GM21526 (cell line): ENCODE measurements around the gene NPAS3.
A peak's percentile ranks its signal among the peaks of the same experiment; 100 is the strongest.

ENCODE experiments used
- ATAC-seq: cut with Tn5 transposase; IDR thresholded peaks from one replicate; pipeline ENCODE4 v1.9.1; 2021; ENCODE audit warnings: moderate library complexity; ENCODE audit not compliant: unreplicated experiment, low FRiP score

NPAS3 gene

DNA sequence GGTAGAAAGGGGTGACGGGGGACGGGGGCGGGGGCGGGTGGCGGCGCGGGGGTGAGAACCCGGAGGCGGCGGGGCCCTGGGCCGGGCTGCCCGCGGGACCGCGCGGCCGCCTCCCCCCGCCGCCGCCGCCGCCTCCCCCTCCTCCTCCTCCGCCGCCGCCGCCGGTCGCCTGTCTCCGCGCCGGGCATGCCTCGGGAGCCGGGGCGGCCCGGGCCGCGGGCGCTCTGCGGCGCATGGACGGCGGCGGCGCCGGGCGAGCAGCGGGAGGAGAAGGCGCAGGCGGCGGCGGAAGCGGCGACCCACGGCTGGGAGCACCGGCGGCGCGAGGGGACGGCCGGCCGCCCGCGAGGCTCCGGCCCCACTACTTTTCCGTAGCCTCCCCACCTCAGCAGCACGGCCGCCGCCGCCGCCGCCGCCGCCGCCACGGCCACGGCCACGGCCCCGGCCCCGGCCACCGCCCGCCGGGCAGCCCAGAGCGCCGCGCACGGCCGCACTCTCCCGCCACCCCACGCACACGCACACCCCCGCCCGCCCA is at the start of gene NPAS3:
Gene NPAS3, plus strand, starts transcription at position 161 of the 535 bp plus-strand sequence.
- no peak for ATAC-seq

DNA sequence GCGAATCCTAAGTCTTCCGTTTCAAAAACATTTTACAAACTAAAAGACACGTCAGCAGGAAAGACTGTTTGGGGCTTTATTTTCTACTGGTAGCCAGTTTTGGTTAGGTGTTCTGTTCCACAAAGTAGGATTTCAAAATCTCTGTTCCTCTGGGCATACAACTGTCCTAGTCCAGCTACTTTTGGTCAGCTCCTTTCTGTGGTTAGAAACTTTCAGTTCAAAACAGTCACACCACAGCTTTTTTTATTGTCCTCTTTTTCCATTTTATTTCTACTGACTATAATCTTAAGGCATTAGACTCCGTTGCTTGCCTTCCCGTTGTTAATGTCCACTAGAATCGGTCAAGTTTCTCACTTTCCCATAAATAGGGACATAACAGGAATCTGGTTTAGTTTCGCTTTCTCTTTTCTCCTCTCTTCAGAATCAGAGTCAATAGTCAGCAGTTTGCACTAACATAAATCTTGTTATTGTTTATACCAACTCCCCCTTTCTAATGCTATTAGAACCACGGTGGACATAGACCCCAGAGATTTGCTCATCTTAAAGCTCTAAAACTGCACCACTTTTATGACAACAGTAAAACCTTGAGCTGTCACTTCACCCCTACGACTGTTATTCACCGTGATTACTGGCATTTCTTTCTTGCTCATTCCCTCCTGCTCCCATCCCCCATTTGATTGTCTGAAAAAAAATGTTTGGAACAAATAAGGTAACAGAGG is 41.5 kb upstream of the NPAS3 start:
- no peak for ATAC-seq

DNA sequence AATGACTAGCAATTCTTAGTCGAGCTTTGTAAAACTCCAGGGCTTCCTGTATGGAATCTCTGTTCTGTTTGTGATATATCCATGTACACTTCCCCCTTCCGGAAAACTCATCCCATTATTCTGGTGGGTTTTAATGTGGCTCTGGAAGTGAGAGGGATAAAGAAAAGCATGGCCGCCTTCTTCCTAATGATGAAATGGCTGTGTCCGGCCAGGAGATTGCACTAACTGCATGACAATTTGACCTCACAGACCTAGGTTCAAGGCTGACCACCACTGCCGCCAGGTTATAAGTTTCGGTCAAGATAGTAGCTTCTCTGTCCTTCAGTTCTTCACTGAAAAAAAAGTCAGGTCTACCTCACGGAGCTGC is 41.0 kb upstream of the NPAS3 start:
- no peak for ATAC-seq

DNA sequence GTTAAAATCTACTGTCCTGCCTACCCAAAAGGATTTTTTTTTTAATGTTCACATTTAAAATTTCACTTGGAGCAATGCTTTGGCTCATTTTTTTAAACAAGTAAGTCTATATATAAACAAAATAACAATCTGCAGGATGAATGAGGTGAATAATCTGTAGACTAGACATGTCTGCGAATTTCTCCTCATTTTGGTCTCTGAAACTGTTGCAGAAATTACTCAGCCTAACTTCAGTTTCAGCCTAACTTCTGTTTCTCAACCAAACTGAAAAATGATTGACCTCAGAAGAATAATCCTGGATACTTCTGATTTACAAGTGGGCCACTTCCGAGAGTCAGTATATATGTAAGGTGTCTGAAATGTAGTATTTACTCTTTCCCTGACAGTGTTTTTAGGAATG is 39.8 kb upstream of the NPAS3 start:
- no peak for ATAC-seq

DNA sequence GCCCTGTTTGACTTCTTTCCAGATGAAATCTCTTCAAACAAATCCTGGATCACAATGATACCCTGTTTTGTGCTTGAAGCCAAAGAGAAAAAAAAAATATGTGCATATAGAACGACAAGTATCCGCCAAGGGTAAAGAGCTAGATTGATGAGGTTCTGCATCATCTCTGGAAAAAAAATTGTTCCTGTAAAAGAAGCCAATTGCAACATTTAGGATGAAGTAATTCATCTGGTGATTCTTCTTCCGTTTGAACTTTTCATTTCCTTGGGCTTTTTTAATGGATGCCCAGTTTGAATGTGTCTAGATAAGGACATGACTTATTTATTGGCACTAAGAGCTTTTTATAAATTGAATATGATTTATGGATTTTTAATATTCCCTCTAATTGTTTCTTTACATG is 38.1 kb upstream of the NPAS3 start:
- no peak for ATAC-seq

DNA sequence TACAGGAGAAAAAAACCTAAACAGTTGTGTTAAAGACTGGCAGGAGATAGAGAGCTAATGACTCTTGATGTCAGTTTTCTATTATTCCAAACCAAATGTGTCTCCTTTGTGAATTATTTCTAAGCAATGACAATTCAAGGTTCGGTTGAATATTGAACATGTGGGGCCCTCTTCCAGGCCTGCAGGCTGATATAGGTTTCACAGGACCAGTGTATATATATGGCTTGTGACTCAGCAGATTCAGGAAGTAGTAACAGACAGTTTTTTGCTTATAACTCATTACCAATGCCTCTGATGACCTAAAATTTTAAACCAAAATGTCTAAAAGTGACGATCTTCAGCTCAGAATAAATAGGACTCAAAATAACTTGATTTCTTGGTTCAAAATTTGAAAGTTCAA is 33.7 kb upstream of the NPAS3 start:
- no peak for ATAC-seq

DNA sequence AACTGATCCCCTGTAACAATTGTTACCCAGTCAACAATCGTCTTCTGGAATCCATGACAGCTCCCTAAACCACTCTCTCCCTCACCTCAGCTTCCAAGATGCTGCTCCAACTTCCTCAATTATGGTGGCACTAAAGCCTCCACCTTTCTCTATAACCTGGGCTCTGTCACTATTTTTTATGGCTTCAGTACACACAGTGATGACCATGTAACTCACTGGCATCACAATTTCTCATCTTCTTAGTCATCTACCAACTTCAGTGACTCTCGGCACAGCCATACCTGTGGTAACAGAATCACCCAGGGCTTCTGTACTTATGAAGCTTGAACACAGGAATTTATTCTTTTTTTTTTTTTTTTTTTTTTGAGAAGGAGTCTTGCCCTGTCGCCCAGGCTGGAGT is 32.0 kb upstream of the NPAS3 start:
- no peak for ATAC-seq

DNA sequence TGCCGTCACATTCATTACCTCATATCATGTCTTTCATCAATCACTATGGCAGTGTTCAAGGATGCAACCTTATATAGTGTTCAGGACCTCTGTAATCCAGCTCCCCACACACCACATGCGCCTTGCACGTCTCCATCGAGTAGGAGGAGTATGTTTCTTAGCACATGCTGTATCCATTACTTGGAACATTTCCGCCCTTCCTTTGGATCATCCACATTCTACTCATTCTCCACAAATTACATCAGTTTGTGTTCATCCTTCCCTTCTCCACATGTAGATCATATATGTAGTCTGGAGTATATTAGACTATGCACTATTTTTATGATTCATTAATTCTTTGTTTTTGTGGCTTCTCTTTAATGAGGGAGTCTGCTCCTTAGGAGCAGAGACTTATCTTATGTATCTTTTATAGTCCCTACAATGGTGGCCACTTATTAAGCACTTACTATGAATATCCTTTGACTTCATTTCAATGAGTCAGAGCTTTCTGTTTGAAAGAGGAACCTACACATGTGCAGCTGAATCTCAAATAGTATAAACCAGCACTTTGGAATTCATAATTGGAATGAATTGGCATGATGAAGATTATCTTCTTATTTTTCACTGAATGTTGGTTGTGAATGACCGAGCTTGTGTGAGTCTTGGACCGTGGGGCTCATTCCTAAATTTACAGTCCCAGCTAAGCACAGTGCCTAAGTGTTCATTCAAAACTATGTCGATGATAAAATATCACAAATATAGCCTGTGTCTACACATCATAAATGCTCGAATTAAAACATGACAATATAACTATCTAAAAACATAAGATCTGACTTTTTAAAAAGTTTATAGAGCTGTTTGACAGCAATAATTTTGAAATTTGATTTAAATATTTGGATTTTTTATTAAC is 30.2 kb upstream of the NPAS3 start:
- no peak for ATAC-seq

DNA sequence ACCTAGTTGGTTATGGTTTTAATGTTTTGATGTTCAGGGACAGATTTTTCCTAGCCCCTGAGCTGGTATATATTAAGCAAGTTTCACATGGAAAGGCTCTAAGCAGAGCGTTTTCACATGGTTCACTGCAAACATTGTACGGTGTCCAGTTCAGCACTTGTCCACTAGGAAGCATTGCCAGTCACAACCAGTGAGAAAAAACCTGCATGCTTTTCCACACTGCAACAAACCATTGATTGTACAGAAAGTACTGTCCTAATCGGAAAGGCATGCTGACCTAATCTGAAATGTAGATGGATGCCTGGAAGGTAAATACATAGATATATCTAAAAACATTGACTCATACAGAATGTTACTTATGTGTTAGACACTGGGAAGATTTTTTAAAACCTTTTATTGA is 25.0 kb upstream of the NPAS3 start:
- ATAC-seq: no peak

DNA sequence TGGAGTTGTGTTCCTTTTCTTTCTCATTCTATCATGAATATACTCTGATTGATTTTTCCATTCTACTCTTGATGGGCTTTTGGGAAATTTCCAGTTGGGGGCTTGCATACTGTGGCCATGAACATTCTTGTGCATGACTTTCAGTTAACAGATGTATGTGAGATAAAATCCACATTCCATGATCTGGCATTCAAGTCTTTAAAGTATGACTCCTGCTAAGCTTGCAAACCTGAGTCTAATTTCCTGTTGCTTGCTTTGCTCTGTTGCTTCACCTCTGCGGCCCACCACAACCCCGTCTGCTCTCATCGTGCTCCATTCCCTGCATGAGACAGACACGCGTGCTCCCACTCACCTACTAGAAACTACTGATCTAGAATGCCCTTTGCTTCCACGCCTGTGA is 24.3 kb upstream of the NPAS3 start:
- no peak for ATAC-seq

DNA sequence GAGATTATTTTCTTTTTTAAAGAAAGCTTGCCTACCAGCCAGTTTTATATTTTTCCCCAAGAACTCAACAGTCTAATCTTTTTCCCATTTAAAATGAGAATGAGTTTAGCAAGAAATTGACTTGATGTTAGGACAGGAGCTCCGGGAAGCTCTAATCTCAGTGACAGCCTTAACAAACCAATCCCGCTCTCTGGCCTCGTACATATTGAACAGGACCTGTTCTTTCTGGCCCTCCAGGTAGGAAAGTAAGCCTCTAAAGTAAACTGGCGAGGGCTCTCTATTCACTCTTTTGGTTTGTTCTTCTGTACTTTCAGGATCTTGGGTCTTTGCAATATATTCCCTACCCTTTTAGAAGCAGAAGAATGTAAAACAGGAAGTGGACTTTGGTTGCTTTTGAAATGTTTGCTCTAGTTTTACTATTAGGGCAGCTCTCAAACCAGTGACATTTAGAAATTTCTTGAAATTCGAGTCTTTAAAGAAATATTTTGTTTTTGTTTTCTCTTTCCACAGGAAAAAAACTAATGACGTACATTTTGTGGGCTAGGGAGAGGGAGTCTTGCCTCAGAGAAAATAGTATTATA is 17.9 kb upstream of the NPAS3 start:
- no peak for ATAC-seq

DNA sequence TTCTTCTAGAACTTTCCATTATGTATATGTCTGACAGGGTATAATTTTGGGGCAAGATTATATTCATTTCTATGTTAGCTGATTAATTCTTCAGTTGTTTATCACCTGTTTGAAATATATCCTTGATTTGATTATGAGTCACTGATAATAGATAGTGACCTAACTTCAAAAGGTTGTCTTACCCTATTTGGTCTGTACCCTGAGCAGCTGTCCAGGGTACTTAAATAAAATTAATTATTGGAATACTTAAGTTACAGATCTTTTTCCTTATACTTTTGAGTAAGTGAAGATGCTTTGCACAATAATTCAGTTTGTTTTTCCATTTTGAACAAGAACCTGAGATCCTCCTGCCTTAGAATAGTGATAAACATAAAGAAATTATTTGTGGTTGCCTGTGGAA is 13.2 kb upstream of the NPAS3 start:
- no peak for ATAC-seq

DNA sequence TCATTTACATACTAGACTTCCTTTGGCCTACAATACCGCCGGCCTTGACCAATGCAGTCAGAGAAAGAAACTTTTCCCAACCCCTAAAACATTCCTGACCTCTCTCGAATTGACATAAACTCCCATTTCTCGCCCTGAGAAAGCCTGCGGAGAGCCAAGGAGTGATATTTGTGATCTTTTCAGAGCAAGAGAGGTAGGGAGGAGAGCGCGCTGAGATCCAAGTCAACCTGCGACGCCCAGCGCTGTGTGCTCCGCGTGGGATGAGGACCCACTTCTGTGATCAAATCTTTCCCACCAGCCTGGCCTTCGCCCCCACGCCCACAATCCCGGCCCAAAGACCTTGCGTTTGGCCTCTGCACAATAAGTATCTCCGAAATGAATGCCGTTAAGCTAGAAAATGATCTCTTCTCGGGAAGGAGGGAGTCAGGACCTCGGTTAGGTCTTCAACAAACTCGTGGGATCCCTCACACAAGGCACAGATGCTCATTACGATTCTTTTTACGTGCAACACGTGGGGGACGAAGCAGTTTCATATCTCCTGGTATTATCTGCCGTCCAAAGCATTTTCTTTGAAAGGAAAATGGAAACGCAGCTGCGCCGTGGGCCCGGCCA is 6.3 kb upstream of the NPAS3 start:
- no peak for ATAC-seq

DNA sequence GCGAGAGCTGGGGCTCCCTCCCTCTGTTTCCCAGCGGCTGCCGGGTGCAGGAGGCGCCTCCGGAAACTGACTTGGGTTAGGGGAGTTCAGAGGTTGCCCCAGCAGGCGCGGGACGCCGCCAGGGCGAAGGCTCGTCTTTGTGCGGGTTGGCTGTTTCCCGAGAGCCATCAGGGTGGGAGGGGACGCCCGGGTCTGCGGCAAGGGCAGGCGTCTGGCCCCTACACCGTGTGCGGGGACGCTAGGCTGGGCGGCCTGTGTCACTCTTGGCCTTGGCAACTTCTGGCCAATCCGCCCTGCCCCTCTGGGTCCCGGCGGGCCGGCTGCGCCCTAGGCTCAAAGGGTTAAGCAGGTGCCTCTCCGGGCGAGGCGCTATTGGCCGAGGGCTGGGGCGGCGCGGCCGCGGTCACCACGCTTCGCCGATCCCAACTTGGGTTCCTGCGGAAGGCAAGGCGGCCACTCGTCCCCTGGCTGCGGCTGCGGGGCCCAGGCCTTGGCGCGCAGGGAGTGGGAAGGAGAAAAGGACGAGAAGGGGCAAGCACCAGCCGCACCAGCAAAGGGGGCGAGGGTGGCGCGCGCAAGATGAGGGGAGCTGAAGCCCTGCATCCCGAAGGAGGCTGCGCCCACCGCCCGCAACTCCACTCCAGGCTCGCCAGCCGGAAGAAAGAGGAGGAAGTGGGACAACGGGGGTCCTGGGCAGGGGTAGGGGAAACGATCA is 5.6 kb upstream of the NPAS3 start:
- no peak for ATAC-seq

DNA sequence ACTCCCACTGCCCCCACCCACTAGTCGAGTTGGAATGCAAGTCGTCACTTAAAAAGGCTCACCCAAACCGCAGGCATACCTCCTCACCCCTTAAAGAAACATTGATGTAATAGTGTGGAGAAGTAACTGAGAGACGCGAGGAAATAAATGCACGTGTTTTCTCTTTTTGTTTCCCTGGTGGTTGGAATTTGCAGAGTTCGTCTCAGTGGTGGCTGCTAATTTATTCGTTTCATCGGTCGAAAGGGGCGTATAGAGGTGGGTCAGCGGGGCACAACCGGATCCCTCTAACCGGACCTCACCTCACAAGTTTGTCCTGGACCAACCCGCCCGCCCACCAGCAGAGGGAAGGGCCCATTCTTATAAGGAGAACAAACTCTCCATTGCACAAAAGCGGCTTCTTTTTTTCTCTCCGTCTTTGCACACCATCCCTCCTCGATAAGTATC is 5.0 kb upstream of the NPAS3 start:
- no peak for ATAC-seq

DNA sequence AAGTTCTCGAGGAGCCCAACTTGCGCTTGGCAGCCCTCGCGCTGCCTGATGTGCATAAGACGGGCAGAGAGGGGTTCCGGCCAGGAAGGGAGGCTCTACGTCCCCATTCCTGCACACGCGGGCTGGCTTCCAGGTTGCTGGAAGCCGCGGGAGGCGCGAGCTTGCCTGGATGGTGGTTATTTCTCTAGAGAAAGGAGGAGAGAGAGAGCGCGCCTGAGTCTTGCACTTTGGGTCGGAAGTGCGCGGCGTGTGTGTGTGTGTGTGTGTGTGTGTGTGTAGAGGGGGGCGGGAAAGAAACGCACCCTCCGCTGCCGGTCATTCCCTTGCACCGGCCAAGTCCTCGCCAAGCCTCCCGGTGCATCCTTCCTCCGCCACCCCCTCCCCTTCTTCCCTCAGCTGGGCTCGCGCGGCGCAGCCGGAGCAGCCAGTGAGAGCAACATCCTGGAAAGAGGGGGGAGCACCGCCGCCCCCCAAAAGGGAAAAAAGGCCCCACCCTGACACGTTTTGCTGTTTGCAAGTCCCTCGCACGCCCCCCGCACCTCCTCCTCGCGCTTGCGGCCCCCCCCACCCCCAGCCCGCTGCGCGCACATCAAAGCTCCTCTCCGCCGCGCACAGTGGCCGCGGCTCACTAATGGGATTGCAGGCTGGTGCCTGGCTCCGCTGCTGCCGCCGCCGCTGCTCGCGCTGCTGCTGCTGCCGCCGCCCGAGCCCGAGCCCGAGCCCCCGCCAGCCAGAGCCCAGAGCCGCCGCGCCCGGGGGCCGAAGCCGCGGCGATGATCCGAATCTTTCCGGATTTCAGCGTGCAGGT is 4.4 kb upstream of the NPAS3 start:
- no peak for ATAC-seq

DNA sequence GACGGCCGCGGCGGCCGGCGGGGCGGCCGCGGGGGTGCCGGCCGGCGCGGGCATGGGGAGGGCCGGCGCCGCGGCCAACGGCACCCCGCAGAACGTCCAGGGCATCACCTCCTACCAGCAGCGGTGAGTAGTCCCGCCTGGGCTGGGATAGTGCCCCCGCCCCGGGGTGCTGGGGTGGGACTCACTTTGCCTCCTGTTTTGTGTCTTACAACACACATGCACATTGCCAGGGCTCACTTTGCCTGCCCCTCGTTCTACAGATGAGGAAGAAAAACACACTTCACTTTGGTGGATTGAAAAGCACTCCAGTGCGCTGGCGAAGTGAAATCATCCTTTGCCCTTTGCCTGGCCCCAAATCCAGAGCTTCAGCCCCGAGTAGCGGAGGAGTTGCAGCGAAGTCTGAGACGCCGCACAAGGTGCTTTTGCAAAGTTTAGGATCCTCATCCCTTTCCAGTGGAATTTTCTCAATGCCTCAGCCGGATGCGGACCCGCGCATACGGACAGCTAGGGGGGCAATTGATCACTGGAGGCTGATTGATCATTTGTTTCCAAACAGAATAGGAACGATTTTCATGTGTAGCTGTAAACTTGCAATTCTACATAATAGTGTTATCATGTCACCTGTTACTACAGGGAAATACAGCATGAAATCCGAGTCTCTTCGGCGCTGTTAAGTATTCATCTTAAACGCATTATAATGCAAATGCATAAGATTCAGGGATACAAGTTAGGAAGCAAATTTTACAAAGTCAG is 3.6 kb upstream of the NPAS3 start:
- ATAC-seq: no peak

DNA sequence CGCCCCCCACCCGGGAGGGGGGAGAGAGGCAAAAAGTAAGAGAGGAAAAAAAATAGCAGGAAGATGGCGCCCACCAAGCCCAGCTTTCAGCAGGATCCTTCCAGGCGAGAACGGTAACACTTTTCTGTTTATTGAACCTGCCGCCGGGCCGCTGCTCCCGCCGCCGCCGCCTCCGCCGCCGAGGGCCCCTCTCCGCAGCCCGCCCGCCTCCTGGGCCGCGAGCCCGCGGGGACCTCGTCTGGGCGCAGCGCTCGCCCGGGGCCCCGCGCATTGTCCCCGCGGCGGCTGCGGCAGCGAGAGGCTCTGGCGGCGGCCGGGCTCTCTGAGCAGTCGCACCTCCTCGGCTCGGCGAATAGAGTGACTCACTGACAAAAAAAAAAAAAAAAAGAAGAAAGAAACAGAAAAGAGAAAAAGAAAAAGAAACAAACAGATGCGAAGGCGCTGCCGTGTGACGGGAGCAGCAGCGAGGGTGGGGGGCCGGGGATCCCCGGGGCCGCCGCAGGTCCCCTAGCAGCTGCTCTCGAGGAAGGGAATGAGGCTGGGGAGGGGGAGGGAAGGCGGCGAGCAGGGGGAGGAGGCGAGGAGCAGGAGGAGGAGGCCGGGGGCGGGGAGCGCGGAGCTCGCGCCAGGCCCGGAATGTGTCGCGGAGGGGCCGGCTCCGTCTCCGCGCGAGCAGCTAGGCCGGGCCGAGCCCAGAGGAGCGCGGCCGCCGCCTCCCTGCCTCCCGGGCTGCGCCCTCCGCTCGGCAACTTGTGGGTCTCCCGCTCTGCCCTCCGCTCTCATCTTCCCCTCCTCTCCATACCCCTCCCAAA is 781 bp downstream of the NPAS3 start:
- peak; percentile 50 for ATAC-seq
